GM12892 (cell line): Measurements from ENCODE around the gene CMAS.

Source experiments
- POLR2A ChIP-seq: IDR thresholded peaks from 2 replicates; pipeline ENCODE4 v1.6.1; 2011; ENCODE audit warnings: low read depth, low read length, control low read depth
- TAF1 ChIP-seq: IDR thresholded peaks from 2 replicates; pipeline ENCODE4 v1.6.1; 2011; ENCODE audit warnings: low read depth, mild to moderate bottlenecking, control low read depth, low read length, borderline replicate concordance

GRCh38 chr12:22016982-22017381 is 29.0 kb upstream of the CMAS start:
- TF ChIP-seq POLR2A, result no peak
- TF ChIP-seq TAF1, result no peak
